GM18505 (cell line): ENCODE results near the gene GIMAP6.
"Not testable (repeated sequence)": the region's sequence is repeated elsewhere in the genome, so short reads cannot be mapped to it uniquely, and the experiment has no call there.

ENCODE experiments used
- ATAC-seq: cut with Tn5 transposase; IDR thresholded peaks from one replicate; pipeline ENCODE4 v1.9.1; 2021; ENCODE audit not compliant: unreplicated experiment
- POLR2A ChIP-seq: IDR thresholded peaks from 4 replicates; pipeline ENCODE4 v1.6.1; 2011; ENCODE audit warnings: borderline replicate concordance; ENCODE audit not compliant: insufficient read depth, insufficient read length; ENCODE audit errors: extremely low read depth

Gene GIMAP6

GRCh38 chr7:150631866-150632864, at the start of gene GIMAP6:
Gene GIMAP6 (minus strand): TSS chr7:150632385. CDS start chr7:150630142, 2,243 bp downstream.
- ATAC-seq, result no peak
- TF ChIP-seq POLR2A, result peak; percentile 59

- not testable (repeated sequence) for ATAC-seq
Observed at GRCh38 chr7:150680364-150680763, 48.2 kb upstream of the GIMAP6 start.

- not testable (repeated sequence) for ATAC-seq
Observed at GRCh38 chr7:150678601-150679000, 46.4 kb upstream of the GIMAP6 start.

GRCh38 chr7:150676854-150677253, 44.7 kb upstream of the GIMAP6 start:
- ATAC-seq, result not testable (repeated sequence)

GRCh38 chr7:150676276-150676675, 44.1 kb upstream of the GIMAP6 start:
- not testable (repeated sequence) for ATAC-seq

- TF ChIP-seq POLR2A, result no peak
- ATAC-seq, result no peak
Observed at GRCh38 chr7:150675714-150676113, 43.5 kb upstream of the GIMAP6 start.

GRCh38 chr7:150671798-150672585, 39.8 kb upstream of the GIMAP6 start:
- ATAC-seq, result not testable (repeated sequence)

GRCh38 chr7:150668977-150669376, 36.8 kb upstream of the GIMAP6 start:
- ATAC-seq, result no peak
- TF ChIP-seq POLR2A, result no peak

- peak; percentile 76 for ATAC-seq
- TF ChIP-seq POLR2A, result no peak
Observed at GRCh38 chr7:150668472-150668911, 36.3 kb upstream of the GIMAP6 start.

- ATAC-seq, result no peak
- no peak for TF ChIP-seq POLR2A
Observed at GRCh38 chr7:150666412-150666811, 34.2 kb upstream of the GIMAP6 start.

GRCh38 chr7:150665896-150666295, 33.7 kb upstream of the GIMAP6 start:
- ATAC-seq, result no peak
- TF ChIP-seq POLR2A, result no peak

- no peak for TF ChIP-seq POLR2A
- ATAC-seq, result no peak
Observed at GRCh38 chr7:150665089-150665748, 33.0 kb upstream of the GIMAP6 start.

- TF ChIP-seq POLR2A, result no peak
- ATAC-seq, result no peak
Observed at GRCh38 chr7:150663802-150664494, 31.8 kb upstream of the GIMAP6 start.

- not testable (repeated sequence) for ATAC-seq
Observed at GRCh38 chr7:150662821-150663220, 30.6 kb upstream of the GIMAP6 start.
